Embryonic facial prominence (tissue), 1 donor: ENCODE data around the gene YWHAB.
"Not testable (repeated sequence)": the region's sequence is repeated elsewhere in the genome, so short reads cannot be mapped to it uniquely, and the experiment has no call there.

ENCODE experiments used
- DNase-seq: peaks from one replicate; pipeline ENCODE4 v3.0.0-alpha.2; 2016; ENCODE audit errors: extremely low spot score

Gene YWHAB

DNA sequence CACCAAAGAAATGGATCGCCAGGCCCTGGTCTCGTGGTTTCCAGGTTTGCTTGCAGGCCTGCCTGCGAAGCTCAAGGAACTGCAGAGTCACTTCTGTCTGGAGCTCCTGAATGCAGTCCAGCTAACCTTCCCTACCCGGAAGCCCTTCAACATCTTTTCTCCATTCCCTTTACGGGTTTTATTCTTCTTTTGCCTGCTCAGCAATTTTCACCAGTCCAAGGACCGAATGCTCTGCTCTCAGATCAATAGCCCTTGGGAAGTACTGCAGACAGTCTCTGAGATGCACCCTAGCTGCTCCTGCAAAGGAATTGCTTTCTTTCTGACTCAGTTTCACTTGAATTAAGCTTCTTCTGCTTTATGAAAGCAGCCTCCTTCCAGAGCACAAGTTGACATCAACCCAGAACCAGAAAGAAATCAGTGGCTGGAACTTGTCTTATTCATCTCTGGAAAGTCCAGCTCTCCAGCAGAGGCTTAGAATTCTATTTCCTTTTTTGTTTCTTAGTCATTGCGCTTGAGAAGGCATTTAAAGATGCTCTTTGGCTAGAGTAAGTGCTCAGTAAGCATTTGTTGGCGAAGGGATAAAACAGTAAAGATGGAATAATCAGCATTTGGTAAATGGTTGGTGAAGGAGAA lies 18.7 kb upstream of the YWHAB start:
- DNase-seq, result no peak

DNA sequence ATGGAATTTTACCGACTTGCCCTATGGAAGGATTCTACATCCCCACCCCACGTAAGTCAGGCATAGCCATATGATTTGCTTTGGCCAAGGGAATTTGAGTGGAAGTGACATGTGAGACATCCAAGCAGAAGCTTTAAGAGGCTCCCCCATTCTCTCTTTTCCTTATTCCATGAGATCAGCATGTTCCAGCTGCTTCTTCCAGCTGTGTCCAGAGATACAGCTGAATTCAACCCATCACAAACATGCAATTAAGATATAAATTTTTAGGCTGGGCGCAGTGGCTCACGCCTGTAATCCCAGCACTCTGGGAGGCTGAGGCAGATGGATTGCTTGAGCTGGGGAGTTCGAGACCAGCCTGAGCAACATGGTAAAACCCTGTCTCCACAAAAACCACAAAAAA lies 16.0 kb upstream of the YWHAB start:
- DNase-seq, result no peak

DNA sequence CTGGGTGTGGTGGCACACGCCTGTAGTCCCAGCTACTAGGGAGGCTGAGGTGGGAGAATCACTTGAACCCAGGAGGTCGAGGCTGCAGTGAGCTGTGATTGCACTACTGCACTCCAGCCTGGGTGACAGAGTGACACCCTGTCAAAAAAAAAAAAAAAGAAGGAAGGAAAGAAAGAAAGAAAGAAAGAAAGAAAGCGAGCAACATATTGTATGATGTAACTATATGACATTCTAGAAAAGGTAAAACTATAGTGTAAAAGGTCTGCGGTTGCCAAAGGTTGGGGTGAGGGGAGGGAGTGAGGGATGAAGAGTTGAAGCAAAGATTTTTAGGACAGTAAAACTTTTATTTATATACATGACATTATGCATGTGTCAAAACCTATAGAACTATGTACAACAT lies 3.1 kb upstream of the YWHAB start:
- DNase-seq, result not testable (repeated sequence)

DNA sequence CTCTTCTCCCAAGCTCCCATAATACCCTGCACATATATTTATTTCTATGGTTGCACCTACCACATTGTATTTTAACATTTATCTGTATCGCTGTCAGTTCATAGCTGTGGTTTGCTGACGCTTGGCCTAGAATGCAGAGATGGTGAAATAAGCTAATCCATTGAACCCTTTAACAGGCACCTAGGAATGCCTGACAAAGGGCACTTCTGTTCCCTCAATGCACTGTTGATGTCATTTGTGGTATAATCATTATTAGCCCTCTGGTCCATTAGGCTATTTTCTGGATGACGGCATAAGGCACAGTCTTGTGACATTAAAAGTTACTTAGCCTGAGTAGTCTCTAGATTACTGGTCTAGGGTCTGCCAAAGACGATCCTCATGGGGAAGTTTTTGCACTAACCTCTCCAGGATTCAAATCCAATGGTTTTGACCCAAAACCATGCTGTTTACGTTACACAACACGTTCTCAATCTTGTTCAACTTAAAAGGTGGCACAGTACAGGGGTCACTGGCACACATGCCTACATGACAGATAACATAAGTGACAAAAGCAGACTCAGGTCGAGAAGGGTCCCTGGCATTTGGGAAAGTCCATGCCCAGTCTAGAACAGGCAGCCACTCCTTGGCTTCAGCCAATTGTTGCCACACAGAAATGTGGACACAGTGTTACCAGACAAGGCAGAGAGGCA lies 2.1 kb upstream of the YWHAB start:
- DNase-seq, result no peak

DNA sequence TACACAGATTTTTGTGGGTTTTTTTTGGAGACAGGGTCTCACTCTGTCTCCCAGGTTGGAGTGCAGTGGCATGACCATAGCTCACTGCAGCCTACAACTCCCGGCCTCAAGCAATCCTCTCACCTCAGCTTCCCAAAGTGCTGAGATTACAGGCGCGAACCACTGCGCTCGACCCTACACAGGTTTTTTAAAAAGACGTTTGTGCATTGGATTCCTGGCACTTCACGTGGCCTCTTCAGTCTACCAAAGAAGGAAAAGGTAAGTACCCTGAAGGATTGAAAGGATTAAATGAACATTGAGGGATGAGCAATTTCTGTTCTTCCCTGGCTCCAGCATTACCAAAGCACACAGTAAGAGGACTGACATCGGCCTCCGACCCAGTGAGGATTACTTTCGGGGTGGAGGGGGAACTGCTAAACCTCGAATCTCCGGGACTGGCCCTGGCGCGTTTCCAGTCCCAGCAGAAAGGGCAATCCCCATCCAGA lies 556 bp upstream of the YWHAB start:
- no peak for DNase-seq

DNA sequence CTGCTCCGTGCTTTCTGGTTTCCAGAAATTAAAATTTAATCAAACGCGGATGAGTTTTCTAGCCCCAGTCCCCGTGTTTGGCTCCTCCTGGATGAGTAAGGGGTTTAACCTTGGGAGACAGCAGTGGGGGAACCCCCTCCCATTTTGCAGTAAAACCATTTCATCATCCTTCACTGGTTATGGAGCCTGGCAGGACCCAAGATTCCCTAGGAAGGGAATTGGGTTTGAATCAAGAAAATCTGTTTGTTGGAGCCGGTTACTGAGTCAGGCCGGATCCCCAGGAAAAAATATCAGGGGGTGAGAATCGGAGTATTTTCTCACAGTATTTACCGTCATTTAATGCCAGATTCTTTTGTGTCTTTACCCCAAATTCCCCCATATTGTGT lies 754 bp downstream of the YWHAB start:
- DNase-seq, result no peak

DNA sequence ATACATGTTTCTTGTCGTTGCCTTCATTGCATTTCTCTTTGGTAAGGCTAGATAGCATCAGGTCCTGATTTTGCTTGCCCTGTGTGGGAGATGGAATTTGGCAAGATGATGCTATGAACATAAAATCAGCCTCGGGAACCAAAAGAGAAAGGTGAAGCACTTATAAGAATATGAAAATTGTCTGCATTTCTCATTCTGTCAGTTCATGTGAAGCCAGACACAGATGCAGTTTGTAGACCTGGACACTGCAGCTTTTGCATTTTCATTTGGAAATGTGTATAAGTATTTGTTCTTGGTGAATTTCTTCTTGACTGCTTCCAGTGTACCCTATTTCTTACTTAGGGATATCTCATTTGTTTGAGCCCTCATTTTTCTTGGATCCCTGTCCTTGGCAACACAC lies 1.3 kb downstream of the YWHAB start:
- DNase-seq, result no peak

DNA sequence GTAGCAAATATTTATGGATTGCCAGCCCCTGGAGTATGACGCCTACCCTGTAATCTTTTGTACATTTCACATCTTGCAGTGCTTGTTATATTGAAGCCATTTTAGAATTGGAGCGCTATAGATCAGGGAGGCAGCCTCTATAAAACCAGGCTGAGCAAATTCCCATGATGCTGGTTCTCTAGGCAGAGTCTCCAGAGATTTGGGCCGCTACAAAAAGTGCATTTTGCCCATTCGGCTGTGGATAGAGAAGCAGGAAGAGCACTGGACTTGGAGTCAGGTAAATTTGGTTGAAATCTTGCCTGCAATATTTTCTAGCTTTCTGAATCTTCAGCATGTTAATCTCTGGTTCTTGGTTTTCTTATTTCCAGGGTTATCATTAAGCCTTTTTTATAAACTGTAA lies 2.0 kb downstream of the YWHAB start:
- no peak for DNase-seq

DNA sequence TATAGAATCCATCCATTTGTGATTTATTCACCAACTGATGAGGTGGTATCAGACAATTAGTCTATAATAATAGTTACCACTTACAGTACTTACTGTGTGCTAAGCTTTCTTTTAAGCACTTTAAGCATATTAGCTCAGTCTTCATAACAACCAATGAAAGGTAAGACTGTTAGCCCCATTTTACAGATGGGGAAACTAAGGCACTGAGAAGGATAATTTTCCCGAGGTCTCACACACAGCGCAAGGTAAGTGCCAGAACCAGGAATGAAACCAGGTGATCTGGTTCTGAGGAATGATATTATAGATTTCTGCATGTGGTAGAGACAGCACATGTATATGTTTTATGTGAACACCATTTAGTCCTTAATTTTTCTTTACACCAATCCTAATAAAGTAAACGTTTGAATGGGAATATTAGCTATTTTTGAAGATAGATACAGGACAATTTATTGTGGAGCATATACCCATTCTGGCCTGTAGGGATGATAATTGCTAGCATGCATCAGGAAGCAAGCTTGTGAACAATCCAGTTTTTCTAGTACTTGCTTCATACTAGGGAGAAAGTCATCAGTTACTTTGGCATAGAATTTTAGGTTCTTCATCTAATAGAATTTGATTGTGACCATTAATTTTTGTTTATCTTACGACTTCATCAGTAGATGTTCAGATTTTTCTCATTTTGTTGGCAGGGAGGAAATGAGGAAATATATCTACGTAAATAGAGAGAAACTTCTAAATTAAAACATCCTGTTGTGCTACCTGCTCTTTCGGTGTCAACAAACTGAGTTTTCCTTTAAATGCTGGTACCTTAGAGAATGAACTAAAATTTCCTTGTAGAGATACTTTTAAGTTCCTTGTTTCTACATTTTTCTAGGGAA lies 3.0 kb downstream of the YWHAB start:
- DNase-seq, result no peak

DNA sequence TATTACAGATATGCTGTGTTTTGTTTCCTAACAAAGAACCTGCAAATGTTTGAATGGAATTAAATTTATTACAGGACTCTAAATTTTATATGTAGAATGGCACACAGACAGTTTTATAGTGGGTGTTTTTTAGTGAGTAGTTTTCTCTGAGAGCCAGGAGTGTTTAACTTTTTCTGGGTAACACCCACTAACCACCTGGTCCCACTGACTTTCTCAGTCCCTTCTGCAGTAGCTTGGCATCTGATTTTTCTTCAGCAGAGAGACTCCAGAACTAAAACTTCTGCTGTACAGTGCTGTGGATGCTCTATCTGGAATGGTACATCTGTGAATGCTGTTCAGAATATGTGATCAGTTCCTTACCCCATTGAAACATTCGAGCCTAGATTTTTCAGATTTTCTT lies 6.3 kb downstream of the YWHAB start:
- no peak for DNase-seq

DNA sequence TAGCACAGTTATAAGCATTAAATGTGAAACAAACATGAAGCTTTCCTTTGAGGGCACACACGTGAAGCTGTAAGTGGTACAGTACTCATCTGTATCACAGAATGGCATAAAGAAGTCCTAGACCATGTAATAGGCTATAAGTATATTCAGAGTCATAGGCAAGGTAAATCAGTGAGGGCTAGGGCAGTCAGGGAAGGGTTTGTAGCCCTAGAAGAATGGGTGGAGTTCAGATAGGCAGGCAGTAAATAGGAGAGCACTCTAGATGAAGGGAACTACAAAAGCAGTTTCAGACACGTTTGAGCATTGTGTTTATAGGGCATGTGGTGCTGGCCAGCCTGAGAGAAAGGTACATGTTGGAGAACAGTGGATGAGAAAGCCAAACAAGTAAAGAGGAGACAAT lies 9.5 kb downstream of the YWHAB start:
- DNase-seq, result no peak

DNA sequence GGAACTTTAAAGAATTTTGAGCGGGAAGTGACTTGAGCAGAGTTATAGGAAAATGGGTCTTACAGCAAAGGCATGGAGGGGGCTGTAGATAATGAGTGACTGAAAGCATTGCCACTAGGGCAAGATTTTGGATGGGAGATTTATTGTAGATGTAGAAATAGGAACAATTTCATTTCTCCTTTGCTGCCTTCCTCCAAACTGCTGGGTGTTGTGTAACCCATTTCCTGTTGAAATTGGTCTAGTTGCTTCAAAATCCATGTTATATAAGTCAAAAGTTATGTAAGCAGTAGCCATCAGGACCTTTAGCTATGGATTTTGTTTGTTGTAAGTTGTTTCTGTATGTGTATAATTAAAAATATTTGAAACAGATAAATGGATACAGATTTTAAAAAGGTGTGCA lies 11.1 kb downstream of the YWHAB start:
- no peak for DNase-seq

DNA sequence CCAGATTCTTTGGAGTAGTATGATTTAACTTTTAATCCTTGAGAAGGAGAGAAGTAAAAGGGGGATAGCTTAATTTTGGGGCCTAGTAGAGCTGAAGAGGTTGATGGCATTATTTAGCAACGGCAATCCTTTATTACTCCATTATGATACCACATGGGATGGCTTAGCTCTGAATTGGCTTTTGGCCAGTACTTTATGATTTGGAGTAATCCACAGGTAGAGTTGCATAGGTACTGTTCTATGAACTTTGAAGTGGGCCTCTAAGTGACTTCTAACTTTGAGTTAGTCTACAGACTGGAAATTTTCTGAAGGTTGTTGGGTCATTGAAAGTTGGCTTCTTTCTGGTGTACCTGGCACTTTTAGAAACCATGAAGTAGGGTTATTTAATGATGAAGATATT lies 11.6 kb downstream of the YWHAB start:
- DNase-seq, result no peak

DNA sequence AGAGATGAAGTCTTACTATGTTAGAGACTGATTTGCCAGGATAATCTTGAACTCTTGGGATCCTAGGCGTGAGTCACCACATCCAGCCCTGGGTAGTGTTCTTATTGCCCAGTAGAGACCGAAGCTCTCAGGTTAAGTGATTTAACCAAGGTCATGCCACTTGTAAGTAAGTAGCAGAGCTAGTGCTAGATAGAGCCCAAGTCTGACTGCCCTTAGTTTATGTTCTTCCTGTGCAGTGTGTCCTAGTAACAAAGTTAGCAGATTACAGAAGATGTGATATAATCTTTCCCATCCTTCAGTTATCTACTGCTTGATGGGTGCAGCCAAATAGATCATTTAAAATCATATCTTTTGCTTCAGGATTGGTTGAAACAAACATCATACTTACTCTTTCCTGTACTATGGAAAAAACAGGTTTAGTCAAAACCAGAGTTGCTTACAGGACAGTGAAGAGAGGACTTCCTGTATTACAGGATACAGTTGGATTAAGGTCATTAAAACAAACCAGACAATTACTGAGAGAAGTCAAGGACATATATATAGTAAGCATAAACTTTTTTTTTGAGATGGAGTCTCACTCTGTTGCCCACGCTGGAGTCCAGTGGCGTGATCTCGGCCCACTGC lies 14.8 kb downstream of the YWHAB start:
- no peak for DNase-seq

DNA sequence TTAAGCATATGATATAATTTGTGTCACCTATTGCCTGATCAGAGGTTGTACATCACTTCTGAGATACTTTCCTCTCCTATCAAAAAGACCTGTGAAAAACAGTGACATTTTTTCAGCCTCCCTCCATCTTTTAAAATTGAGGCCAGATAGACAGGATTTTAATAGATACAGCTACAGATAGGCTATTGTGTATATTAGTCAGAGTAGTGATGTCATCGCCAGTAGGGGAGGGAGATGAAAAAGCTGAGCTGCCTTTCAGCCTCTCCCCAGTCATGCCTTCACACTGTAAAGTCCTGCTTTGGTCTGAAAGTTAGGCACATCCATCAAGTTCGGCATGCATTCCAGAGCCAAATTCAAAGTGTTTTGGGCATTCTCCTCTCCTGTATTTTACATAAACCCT lies 16.5 kb downstream of the YWHAB start:
- no peak for DNase-seq

DNA sequence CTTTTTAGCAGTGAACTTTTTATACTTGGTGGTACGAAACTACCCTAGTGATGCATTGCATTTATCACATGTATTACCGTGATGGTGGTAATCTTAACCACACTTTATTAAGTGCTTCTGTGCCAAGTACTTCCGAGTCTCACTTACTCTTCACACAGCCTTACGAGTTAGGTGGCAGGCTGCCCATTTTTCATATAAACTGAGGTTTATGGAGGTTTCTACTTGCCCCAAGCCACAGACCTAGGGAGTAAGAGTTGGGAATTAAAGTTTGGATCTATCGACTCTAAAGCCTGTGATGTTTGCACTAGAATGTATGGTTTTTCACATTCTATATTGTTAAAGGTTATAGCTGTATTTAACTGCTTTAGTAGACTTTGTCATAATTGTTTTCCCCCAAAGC lies 18.9 kb downstream of the YWHAB start:
- no peak for DNase-seq

DNA sequence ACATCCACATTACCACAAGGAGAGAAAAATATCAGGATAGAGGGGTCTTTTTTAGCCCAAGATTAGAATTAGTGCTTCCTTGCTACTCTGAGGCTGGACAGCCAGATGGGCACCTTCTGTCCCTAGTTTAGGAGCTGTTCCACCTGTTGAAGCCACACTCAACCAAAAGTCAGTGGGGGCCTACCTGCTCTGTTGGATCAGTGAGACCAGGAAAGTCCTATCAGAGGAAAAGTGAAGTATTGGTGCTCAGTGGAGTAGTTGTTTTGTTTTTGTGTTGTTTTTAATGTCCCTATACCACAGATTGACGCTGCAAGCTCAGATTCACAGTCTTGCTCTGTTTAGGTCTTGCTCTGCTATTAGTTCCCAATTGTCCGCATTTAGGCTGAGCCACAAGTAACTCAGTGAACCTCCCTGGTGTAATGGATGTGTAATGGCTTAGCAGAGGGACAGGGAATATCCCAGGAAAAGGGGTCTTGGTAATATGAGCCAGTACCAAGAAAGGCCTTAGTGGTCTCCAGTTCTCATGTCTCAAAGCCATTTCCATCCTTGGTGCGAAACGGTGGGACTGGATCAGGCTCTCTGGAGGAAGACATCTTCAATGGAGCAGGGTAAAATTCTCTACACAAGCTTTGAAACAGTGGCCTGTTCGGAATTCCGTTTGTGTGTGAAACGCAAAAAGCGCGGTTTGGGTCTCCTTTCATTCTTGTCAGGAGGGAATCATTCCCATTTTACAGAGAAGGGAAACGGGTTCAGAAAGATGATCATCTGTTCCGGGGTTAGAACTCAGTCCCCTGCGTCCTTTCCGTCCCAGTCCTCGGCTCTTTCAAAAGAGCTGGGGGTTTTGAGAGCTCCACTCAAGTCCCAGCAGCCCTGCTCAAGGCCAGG lies 23.7 kb downstream of the YWHAB start:
- DNase-seq, result no peak

DNA sequence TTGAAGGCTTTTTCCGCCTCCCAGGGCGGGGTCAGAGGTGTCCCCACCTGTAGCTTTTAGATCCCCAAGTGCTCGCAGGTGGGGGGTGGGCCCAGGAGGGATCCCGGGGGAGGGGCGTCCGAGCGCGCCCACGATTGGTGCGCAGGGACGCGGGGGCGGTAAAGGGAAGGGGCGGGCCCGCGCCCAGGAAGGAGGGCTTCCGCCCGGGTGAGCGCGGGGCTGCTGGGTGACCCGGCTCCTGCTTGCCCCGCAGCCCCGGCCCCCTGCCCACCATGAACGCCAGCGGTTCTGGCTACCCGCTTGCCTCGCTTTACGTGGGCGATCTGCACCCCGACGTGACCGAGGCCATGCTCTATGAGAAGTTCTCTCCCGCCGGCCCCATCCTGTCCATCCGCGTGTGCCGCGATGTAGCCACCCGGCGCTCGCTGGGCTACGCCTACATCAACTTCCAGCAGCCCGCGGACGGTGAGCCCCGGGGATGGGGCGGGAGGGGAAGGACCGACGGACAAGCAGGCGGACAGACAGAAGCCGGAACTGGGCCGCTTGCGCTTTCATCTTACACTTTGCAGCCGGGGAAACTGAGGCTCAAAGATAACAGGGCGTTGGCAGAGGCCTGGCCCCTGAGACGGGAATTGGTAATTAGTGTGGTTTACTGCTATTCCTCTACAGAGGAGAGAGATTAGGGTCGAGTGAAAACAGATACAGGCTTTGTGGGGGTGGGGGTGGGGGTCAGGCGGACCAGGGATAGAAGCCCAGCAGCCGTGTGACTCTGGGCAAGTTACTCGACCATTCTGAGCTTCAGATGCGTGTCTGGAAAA lies 24.6 kb downstream of the YWHAB start, which contains the start of gene PABPC1L:
PABPC1L (plus strand) TSS at position 189 of the 818 bp plus-strand sequence; CDS start at position 273, 84 bp downstream.
- DNase-seq, result no peak

DNA sequence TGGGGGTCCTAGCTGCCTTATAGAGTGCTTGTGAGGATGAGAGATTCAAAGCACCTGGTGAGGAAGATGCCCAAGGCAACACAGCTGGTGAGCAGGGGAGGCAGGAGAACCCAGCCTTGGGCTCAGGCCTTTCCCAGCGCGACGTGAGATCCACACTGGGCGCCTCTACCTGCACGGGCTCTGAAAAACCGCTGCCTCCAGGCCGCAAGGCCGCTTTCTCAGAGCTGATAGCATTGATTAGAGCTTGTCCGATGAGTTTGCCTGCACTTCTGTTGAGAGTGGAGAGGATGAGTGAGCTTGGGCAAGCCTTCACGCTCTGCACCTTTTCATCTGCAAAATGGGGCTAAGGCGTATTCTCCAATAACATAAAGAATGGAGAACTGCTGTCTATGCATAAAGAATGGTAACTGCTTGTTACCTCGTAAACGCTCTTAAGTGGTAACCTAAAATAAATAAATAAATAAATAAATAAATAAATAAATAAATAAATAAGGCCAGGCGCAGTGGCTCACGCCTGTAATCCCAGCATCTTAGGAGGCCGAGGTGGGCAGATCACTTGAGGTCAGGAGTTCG lies 25.3 kb downstream of the YWHAB start:
- DNase-seq, result no peak
